ENCODE results near the gene BAIAP2L2. TPM values are rescaled to one million over a fixed set of nuclear protein-coding genes. Genes with fewer than 3 reads are reported as not detected.

BAIAP2L2 gene
- total RNA-seq, 1 donor from 2014 or later: not detected

- intact Hi-C loops (cut with DNase I): loop anchor here (10.0 kb wide), 1 partner anchor 239 kb away; no protein-coding TSS in a partner anchor
- no peak for DNase-seq (ENCODE audit: extremely low spot score in 2 of 2)
- H3K4me1 ChIP-seq: peaks cover 5% of the 10 kb centered on the region
- H3K27ac ChIP-seq: no peak overlapping the region
- H3K4me3 ChIP-seq: no peak overlapping the region
- no peaks in the 10 kb centered on the region for H3K27me3 ChIP-seq
- TF ChIP-seq POLR2A (IDR thresholded peaks at IDR 0.05) (no peak), CTCF (IDR thresholded peaks at IDR 0.05) (no peak), POLR2AphosphoS5 (IDR thresholded peaks at IDR 0.05; ENCODE audit: insufficient read depth in 1 of 2, low read depth in 1 of 2) (no peak)
- no peaks in the 10 kb centered on the region for H3K9me3 ChIP-seq
- no peaks in the 10 kb centered on the region for H3K36me3 ChIP-seq
Measured at GRCh38 chr22:38115423-38116205, 5.1 kb upstream of the BAIAP2L2 start.

DNA sequence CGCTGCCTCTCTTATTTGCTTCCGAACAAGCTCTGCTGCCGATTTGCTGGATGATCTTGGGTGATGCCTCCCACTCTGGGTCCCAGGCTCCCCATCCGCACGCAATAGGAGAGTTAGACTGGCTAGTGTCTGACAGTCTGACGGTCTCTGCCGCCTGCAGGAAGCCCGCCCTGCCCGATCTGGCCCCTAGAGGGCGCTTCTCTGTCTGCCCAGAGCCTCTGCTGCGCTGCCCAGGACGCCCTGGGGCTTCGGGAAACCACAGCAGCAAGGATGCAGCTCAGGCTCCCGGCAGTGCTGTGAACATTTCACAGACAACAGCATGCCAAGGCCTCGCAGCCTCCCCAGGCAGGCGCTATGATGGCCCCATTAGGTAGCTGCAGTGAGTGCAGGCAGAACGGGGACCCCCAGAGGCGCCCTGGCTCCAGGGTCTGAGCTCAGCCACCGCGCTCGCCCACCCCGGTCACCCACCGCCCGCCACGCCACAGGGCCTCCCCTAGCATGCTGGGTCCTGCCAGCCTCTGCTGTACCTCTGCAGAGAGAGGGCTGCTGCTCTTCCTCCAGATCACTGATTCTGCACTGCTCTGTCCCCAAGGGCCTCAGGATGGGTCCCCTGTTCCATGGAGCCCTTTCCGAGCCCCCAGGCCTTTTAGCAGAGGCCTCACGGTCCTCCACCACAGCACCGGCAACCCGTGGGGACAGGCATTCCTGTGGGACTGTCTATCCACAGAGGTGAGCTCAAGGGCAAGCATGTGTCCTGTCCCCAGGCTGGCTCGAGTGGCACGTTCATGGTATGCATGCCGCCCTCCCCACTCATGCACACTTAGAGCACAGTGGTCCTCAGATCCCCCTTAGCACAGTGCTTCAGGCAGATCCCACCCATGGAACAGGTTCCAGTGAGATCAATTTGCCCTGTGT lies 4.3 kb upstream of the BAIAP2L2 start:
- TF ChIP-seq CTCF (IDR thresholded peaks at IDR 0.05) (peak; percentile 35 to 83 (median 55)), POLR2AphosphoS5 (IDR thresholded peaks at IDR 0.05; ENCODE audit: insufficient read depth in 1 of 2, low read depth in 1 of 2) (peak; percentile 49), POLR2A (IDR thresholded peaks at IDR 0.05) (no peak)
- Histone ChIP-seq H3K4me1 (peaks cover 5% of the 10 kb centered on the region), H3K9me3 (no peaks in the 10 kb centered on the region), H3K4me3 (no peak overlapping the region), H3K36me3 (no peaks in the 10 kb centered on the region), H3K27me3 (no peaks in the 10 kb centered on the region), H3K27ac (no peak overlapping the region)
- no peak for DNase-seq (ENCODE audit: extremely low spot score in 2 of 2)
- intact Hi-C loops (cut with DNase I): loop anchor here (10.0 kb wide), 1 partner anchor 240 kb away; no protein-coding TSS in a partner anchor

DNA sequence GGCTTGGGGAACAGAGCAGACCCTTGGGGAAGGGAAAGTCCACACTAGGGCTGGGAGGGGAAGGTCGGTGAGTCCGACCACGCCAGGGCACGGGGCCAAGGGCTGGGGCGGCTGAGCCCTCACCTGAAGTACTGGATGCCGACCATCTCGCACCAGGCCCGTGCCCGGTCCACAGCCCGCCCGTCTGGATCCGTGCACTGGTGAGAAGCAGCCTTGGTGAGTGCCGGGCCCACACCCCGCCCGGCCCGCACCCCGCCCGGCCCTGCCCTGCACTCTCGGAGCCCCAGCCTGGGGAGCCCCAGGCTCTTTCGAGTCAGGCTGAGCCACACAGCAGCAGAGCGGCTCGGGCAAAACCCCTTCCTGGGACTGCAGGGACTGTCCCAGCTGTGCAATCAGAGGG lies 1.9 kb upstream of the BAIAP2L2 start:
- intact Hi-C loops (cut with DNase I): loop anchor here (10.0 kb wide), 1 partner anchor 242 kb away; no protein-coding TSS in a partner anchor
- no peak overlapping the region for H3K4me3 ChIP-seq
- H3K9me3 ChIP-seq: no peaks in the 10 kb centered on the region
- no peak overlapping the region for H3K27ac ChIP-seq
- no peaks in the 10 kb centered on the region for H3K36me3 ChIP-seq
- no peaks in the 10 kb centered on the region for H3K27me3 ChIP-seq
- DNase-seq (ENCODE audit: extremely low spot score in 2 of 2): no peak
- TF ChIP-seq POLR2AphosphoS5 (IDR thresholded peaks at IDR 0.05; ENCODE audit: insufficient read depth in 1 of 2, low read depth in 1 of 2) (no peak), CTCF (IDR thresholded peaks at IDR 0.05) (no peak), POLR2A (IDR thresholded peaks at IDR 0.05) (no peak)
- H3K4me1 ChIP-seq: peaks cover 5% of the 10 kb centered on the region

DNA sequence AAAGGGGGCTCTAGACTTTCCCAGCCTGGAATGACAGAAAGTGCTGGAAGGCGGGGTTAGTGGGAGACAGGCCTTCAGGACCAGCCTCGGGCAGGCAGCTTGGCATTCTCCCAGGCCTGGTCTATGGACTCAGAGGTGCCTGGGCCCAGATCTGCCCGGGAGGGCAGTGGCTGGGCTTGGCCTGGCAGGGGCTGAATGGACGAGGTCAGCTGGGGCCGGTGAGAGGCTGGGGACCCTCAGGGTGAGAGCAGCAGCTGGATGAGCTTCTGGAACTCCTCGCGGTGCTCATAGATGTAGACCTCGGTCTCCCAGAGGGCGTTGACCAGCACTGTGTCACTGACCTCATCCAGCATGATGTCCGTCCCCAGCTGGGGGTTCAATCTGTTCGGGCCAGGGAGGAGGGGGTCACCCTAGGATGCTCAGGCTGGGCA lies 1.5 kb upstream of the BAIAP2L2 start:
- H3K36me3 ChIP-seq: no peaks in the 10 kb centered on the region
- no peaks in the 10 kb centered on the region for H3K9me3 ChIP-seq
- no peaks in the 10 kb centered on the region for H3K27me3 ChIP-seq
- no peak for TF ChIP-seq POLR2AphosphoS5 (IDR thresholded peaks at IDR 0.05; ENCODE audit: insufficient read depth in 1 of 2, low read depth in 1 of 2)
- no peak for TF ChIP-seq POLR2A (IDR thresholded peaks at IDR 0.05)
- TF ChIP-seq CTCF (IDR thresholded peaks at IDR 0.05): no peak
- peaks cover 5% of the 10 kb centered on the region for H3K4me1 ChIP-seq
- H3K27ac ChIP-seq: no peak overlapping the region
- intact Hi-C loops (cut with DNase I): loop anchor here (10.0 kb wide), 1 partner anchor 243 kb away; no protein-coding TSS in a partner anchor
- no peak for DNase-seq (ENCODE audit: extremely low spot score in 2 of 2)
- no peak overlapping the region for H3K4me3 ChIP-seq
